Memory B cell (primary cell): Measurements from ENCODE around the gene CHN2.
"Not testable (repeated sequence)": the region's sequence is repeated elsewhere in the genome, so short reads cannot be mapped to it uniquely, and the experiment has no call there.

Experiments
- ATAC-seq: fragments of 150-1000 bp; cut with Tn5 transposase; 2 replicates; pipeline ENCODE4 v1.10.0; 2021; ENCODE audit warnings: low read depth, mild to moderate bottlenecking, moderate library complexity
- DNase-seq, 2 donors: peaks; one replicate each; pipeline ENCODE4 v3.0.0; 2022; ENCODE audit warnings: low spot score in 2 of 2
- H3K27ac Mint-ChIP-seq: one replicate; pipeline ENCODE4 v1.8.0; 2022; ENCODE audit warnings: mild to moderate bottlenecking, moderate library complexity, mixed read lengths
- H3K27me3 Mint-ChIP-seq: one replicate; pipeline ENCODE4 v1.8.0; 2022; ENCODE audit warnings: mixed read lengths
- H3K36me3 Mint-ChIP-seq: one replicate; pipeline ENCODE4 v1.8.0; 2022; ENCODE audit warnings: mild to moderate bottlenecking, mixed read lengths
- H3K4me1 Mint-ChIP-seq: one replicate; pipeline ENCODE4 v1.8.0; 2022; ENCODE audit warnings: mixed read lengths
- H3K4me3 Mint-ChIP-seq: one replicate; pipeline ENCODE4 v1.8.0; 2022; ENCODE audit warnings: mild to moderate bottlenecking, moderate library complexity, mixed read lengths
- H3K9me3 Mint-ChIP-seq: one replicate; pipeline ENCODE4 v1.8.0; 2022; ENCODE audit warnings: mixed read lengths

Gene CHN2

GRCh38 chr7:29196191-29196590 is 1.6 kb downstream of the CHN2 start:
- H3K4me3 Mint-ChIP-seq: no peak overlapping the region
- no peak overlapping the region for H3K27ac Mint-ChIP-seq

GRCh38 chr7:29196971-29197595 is 2.5 kb downstream of the CHN2 start:
- no peak overlapping the region for H3K27ac Mint-ChIP-seq
- no peaks in the 10 kb centered on the region for H3K9me3 Mint-ChIP-seq
- H3K36me3 Mint-ChIP-seq: no peaks in the 10 kb centered on the region
- peaks cover 6% of the 10 kb centered on the region for H3K4me1 Mint-ChIP-seq
- H3K27me3 Mint-ChIP-seq: peaks cover 16% of the 10 kb centered on the region
- no peak for DNase-seq
- no peak for ATAC-seq
- H3K4me3 Mint-ChIP-seq: no peak overlapping the region

More at GRCh38 chr7:29196191-29196590, 1.6 kb downstream of the CHN2 start:
- no peaks in the 10 kb centered on the region for H3K9me3 Mint-ChIP-seq
- peaks cover 6% of the 10 kb centered on the region for H3K4me1 Mint-ChIP-seq
- peaks cover 16% of the 10 kb centered on the region for H3K27me3 Mint-ChIP-seq
- no peaks in the 10 kb centered on the region for H3K36me3 Mint-ChIP-seq
- ATAC-seq (no peak), DNase-seq (no peak)

- DNase-seq (no peak), ATAC-seq (no peak)
- Mint-ChIP-seq H3K27me3 (peaks cover 14% of the 10 kb centered on the region), H3K4me1 (peaks cover 9% of the 10 kb centered on the region), H3K9me3 (no peaks in the 10 kb centered on the region), H3K4me3 (no peak overlapping the region), H3K27ac (no peak overlapping the region), H3K36me3 (no peaks in the 10 kb centered on the region)
Measured at GRCh38 chr7:29197916-29198315, 3.3 kb downstream of the CHN2 start.

- Mint-ChIP-seq H3K4me3 (no peak overlapping the region), H3K36me3 (no peaks in the 10 kb centered on the region), H3K9me3 (no peaks in the 10 kb centered on the region), H3K27ac (no peak overlapping the region), H3K27me3 (peaks cover 12% of the 10 kb centered on the region), H3K4me1 (peaks cover 7% of the 10 kb centered on the region)
- DNase-seq: no peak
- no peak for ATAC-seq
Measured at GRCh38 chr7:29199776-29200175, 5.2 kb downstream of the CHN2 start.

- Mint-ChIP-seq H3K27me3 (peaks cover 7% of the 10 kb centered on the region), H3K36me3 (no peaks in the 10 kb centered on the region), H3K4me3 (no peak overlapping the region), H3K9me3 (no peaks in the 10 kb centered on the region), H3K4me1 (peaks cover 3% of the 10 kb centered on the region), H3K27ac (no peak overlapping the region)
- DNase-seq (no peak), ATAC-seq (peak; percentile 92)
Measured at GRCh38 chr7:29202651-29203069, 8.1 kb downstream of the CHN2 start.

GRCh38 chr7:29204491-29205272 is 10.1 kb downstream of the CHN2 start:
- Mint-ChIP-seq H3K36me3 (no peaks in the 10 kb centered on the region), H3K4me3 (no peak overlapping the region), H3K9me3 (no peaks in the 10 kb centered on the region), H3K27me3 (peaks cover 4% of the 10 kb centered on the region), H3K27ac (no peak overlapping the region), H3K4me1 (peaks cover 3% of the 10 kb centered on the region)
- DNase-seq (no peak), ATAC-seq (no peak)

GRCh38 chr7:29207162-29207801 is 12.7 kb downstream of the CHN2 start:
- no peak overlapping the region for H3K27ac Mint-ChIP-seq
- no peak for ATAC-seq
- H3K4me3 Mint-ChIP-seq: no peak overlapping the region
- H3K27me3 Mint-ChIP-seq: no peaks in the 10 kb centered on the region
- DNase-seq: no peak
- H3K36me3 Mint-ChIP-seq: no peaks in the 10 kb centered on the region
- no peaks in the 10 kb centered on the region for H3K9me3 Mint-ChIP-seq
- H3K4me1 Mint-ChIP-seq: peaks cover 3% of the 10 kb centered on the region

GRCh38 chr7:29208410-29209250 is 14.1 kb downstream of the CHN2 start:
- Mint-ChIP-seq H3K9me3 (no peaks in the 10 kb centered on the region), H3K4me1 (no peaks in the 10 kb centered on the region), H3K27ac (no peak overlapping the region), H3K4me3 (no peak overlapping the region), H3K36me3 (no peaks in the 10 kb centered on the region), H3K27me3 (no peaks in the 10 kb centered on the region)
- ATAC-seq: no peak
- DNase-seq: no peak

- no peaks in the 10 kb centered on the region for H3K36me3 Mint-ChIP-seq
- H3K27me3 Mint-ChIP-seq: no peaks in the 10 kb centered on the region
- H3K4me1 Mint-ChIP-seq: no peaks in the 10 kb centered on the region
- no peak for DNase-seq
- no peak overlapping the region for H3K27ac Mint-ChIP-seq
- ATAC-seq: no peak
- H3K4me3 Mint-ChIP-seq: no peak overlapping the region
- no peaks in the 10 kb centered on the region for H3K9me3 Mint-ChIP-seq
Measured at GRCh38 chr7:29209745-29210144, 15.2 kb downstream of the CHN2 start.

- not testable (repeated sequence) for H3K4me1 Mint-ChIP-seq, H3K36me3 Mint-ChIP-seq, H3K27ac Mint-ChIP-seq, H3K27me3 Mint-ChIP-seq, H3K4me3 Mint-ChIP-seq, H3K9me3 Mint-ChIP-seq, DNase-seq, ATAC-seq
Measured at GRCh38 chr7:29212736-29213135, 18.2 kb downstream of the CHN2 start.

- H3K4me1 Mint-ChIP-seq: no peaks in the 10 kb centered on the region
- peaks cover 3% of the 10 kb centered on the region for H3K27me3 Mint-ChIP-seq
- no peak overlapping the region for H3K27ac Mint-ChIP-seq
- no peak for DNase-seq
- H3K36me3 Mint-ChIP-seq: no peaks in the 10 kb centered on the region
- H3K9me3 Mint-ChIP-seq: no peaks in the 10 kb centered on the region
- H3K4me3 Mint-ChIP-seq: no peak overlapping the region
- no peak for ATAC-seq
Measured at GRCh38 chr7:29214056-29214455, 19.5 kb downstream of the CHN2 start.

- H3K4me3 Mint-ChIP-seq: no peak overlapping the region
Measured at GRCh38 chr7:29214816-29215215, 20.2 kb downstream of the CHN2 start.

GRCh38 chr7:29216128-29216527 is 21.6 kb downstream of the CHN2 start:
- Mint-ChIP-seq H3K27me3 (peaks cover 3% of the 10 kb centered on the region), H3K9me3 (no peaks in the 10 kb centered on the region), H3K4me3 (no peak overlapping the region), H3K36me3 (no peaks in the 10 kb centered on the region), H3K27ac (no peak overlapping the region), H3K4me1 (no peaks in the 10 kb centered on the region)
- DNase-seq (no peak), ATAC-seq (no peak)

More at GRCh38 chr7:29214816-29215215, 20.2 kb downstream of the CHN2 start:
- no peaks in the 10 kb centered on the region for H3K36me3 Mint-ChIP-seq
- no peaks in the 10 kb centered on the region for H3K4me1 Mint-ChIP-seq
- H3K27ac Mint-ChIP-seq: no peak overlapping the region
- H3K27me3 Mint-ChIP-seq: peaks cover 3% of the 10 kb centered on the region
- no peaks in the 10 kb centered on the region for H3K9me3 Mint-ChIP-seq
- ATAC-seq (no peak), DNase-seq (no peak)

- no peaks in the 10 kb centered on the region for H3K36me3 Mint-ChIP-seq
- H3K9me3 Mint-ChIP-seq: no peaks in the 10 kb centered on the region
- H3K4me3 Mint-ChIP-seq: no peak overlapping the region
- DNase-seq (no peak), ATAC-seq (no peak)
- no peak overlapping the region for H3K27ac Mint-ChIP-seq
- H3K27me3 Mint-ChIP-seq: peaks cover 3% of the 10 kb centered on the region
- no peaks in the 10 kb centered on the region for H3K4me1 Mint-ChIP-seq
Measured at GRCh38 chr7:29217113-29217512, 22.5 kb downstream of the CHN2 start.
